Hepatocyte (in vitro differentiated cells): ENCODE measurements around the gene SPSB3.

ENCODE experiments used
- CTCF ChIP-seq: fragments of 200-600 bp; sonication (generic); IDR thresholded peaks from 2 replicates; pipeline ENCODE4 v1.5.1; 2016; ENCODE audit warnings: antibody characterized with exemption, mild to moderate bottlenecking; ENCODE audit not compliant: poor library complexity
- EZH2 ChIP-seq: fragments of 200-600 bp; sonication (generic); IDR thresholded peaks from 2 replicates; pipeline ENCODE4 v1.6.1; 2016; ENCODE audit warnings: antibody characterized with exemption, mild to moderate bottlenecking, borderline replicate concordance
- EZH2phosphoT487 ChIP-seq: fragments of 200-600 bp; sonication (generic); IDR thresholded peaks from one replicate; pipeline ENCODE4 v1.6.1; 2018; ENCODE audit warnings: antibody characterized with exemption, mild to moderate bottlenecking, low read depth, moderate library complexity; ENCODE audit not compliant: unreplicated experiment, severe bottlenecking

GRCh38 chr16:1807626-1808025 lies 25.3 kb upstream of the SPSB3 start:
- no peak for TF ChIP-seq CTCF
- no peak for TF ChIP-seq EZH2phosphoT487
- no peak for TF ChIP-seq EZH2
